Measurements from ENCODE around the gene GAPDHS. TPM values are rescaled to one million over a fixed set of nuclear protein-coding genes. Genes with fewer than 3 reads are reported as not detected.

The GAPDHS gene
- total RNA-seq, 2 donors from 2014 or later, result not detected

DNA sequence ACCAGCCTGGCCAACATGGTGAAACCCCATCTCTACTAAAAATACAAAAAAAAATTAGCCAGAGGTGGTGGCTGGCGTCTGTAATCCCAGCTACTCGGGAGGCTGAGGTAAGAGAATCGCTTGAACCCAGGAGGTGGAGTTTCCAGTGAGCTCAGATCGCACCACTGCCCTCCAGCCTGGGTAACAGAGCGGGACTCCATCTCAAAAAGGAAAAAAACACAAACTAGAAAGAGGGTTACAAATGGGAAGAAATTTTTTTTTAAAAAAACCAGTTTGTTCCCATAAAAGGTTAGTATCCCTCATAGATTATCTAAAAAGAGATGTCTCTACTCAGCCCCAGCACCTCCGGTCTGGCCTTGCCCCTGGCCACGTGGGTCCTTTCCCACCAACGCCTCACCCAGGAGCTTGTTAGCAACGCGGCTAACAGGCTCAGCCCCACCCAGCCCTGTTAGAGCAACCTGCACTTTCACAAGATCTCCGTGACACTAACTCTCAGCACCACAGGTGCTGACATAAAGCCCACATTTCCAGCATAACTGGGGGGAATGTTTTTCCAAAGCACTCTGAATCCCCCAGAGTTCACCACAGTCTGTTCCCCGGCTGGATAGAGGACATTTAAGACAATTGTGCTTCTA lies 24.1 kb upstream of the GAPDHS start:
- Histone ChIP-seq H3K27me3 (no peaks in the 10 kb centered on the region), H3K36me3 (replicated peaks in 1 of 2; ENCODE audit: insufficient read depth in 1 of 2, low read depth in 2 of 2) (peaks cover 0 to 3% of the 10 kb centered on the region in 2 donors), H3K27ac (peak overlapping the region; percentile 74 to 92 (median 90)), H3K9me3 (no peaks in the 10 kb centered on the region), H3K4me3 (peak overlapping the region; percentile 18 to 46), H3K4me1 (peaks cover 19% of the 10 kb centered on the region)
- WGBS, 2 donors, result 13 to 14% methylated on average over 12 of the region's 12 CpGs
- ATAC-seq, result peak; percentile 80
- intact Hi-C loops (cut with DNase I), result no loop called here
- DNase-seq, result peak; percentile 76 to 89 (median 88)
- TF ChIP-seq POLR2A (IDR thresholded peaks at IDR 0.05), result peak; percentile 21 to 76 (median 73)
- TF ChIP-seq, protein P1, sequence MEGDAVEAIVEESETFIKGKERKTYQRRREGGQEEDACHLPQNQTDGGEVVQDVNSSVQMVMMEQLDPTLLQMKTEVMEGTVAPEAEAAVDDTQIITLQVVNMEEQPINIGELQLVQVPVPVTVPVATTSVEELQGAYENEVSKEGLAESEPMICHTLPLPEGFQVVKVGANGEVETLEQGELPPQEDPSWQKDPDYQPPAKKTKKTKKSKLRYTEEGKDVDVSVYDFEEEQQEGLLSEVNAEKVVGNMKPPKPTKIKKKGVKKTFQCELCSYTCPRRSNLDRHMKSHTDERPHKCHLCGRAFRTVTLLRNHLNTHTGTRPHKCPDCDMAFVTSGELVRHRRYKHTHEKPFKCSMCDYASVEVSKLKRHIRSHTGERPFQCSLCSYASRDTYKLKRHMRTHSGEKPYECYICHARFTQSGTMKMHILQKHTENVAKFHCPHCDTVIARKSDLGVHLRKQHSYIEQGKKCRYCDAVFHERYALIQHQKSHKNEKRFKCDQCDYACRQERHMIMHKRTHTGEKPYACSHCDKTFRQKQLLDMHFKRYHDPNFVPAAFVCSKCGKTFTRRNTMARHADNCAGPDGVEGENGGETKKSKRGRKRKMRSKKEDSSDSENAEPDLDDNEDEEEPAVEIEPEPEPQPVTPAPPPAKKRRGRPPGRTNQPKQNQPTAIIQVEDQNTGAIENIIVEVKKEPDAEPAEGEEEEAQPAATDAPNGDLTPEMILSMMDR (IDR thresholded peaks at IDR 0.05), result peak in 1 of 7 experiments; percentile 16

DNA sequence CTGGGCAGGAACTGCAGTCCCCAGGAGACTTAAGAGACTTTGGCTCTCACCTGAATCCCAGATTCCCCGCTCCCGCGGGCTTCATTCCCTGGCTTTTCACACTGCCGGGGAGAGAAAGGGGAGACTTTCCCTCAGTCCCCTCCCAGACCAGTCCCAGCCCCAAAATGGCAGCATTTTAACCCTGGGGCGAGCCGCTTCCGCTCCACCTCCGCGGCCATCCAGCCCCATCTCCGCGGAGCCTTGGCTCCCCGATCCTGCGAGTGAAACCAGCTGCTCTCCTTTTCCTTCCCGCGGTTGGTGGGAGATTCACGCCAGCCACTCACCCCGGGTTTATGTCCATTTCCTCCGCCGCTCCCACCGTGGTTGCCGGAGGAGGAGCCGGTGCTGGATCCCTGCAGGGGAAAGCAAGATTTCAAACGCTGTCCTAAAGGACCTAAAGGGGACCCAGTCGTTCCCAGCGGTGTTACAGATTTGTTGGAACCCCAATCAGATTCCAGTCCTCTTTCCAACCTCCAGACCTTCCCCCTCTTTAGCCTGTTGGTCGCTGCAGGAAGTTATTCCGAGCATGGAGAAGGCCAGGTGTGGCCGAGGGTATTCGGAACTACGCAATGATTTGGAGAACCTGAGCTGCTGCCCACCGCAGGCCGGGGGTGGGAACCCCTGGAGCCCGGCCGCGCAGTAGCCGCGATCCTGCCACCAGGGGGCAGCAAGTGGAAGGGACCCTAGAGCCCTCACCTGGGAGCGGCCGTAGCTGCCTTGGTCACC lies 23.2 kb upstream of the GAPDHS start:
- Histone ChIP-seq H3K9me3 (no peaks in the 10 kb centered on the region), H3K4me1 (peaks cover 19% of the 10 kb centered on the region), H3K27ac (peak overlapping the region; percentile 74 to 92 (median 90)), H3K4me3 (peak overlapping the region; percentile 18 to 46), H3K27me3 (no peaks in the 10 kb centered on the region), H3K36me3 (replicated peaks in 1 of 2; ENCODE audit: insufficient read depth in 1 of 2, low read depth in 2 of 2) (peaks cover 0 to 3% of the 10 kb centered on the region in 2 donors)
- intact Hi-C loops (cut with DNase I), result no loop called here
- peak; percentile 63 to 92 (median 91) for TF ChIP-seq POLR2A (IDR thresholded peaks at IDR 0.05)
- TF ChIP-seq, protein P1 (IDR thresholded peaks at IDR 0.05), result peak; percentile 96 to 98 (median 97)
- ATAC-seq, result peak; percentile 89
- WGBS, 2 donors, result 0% methylated on average over 23 to 39 of the region's 39 CpGs
- DNase-seq, result peak; percentile 90 to 94 (median 92)

DNA sequence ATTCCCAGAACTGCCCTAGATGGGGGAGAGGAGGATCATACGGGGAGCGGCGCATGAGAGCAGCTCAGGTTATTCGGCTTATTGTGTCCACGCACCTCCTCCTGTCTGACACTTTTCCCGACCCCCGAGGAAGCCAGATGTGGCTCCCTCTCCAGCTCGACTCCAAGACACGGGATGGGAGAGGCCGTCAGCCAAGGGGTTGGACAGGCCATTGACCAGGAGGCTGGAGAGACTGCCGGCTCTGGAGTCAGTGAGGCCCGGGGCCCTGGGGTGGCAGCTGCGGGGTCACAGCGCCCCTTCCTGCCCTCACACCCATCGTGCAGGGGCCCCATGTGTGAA lies 22.7 kb upstream of the GAPDHS start:
- H3K27ac ChIP-seq, result peak overlapping the region; percentile 74 to 92 (median 90)
- no peak overlapping the region for H3K4me3 ChIP-seq
- intact Hi-C loops (cut with DNase I), result no loop called here
- no peaks in the 10 kb centered on the region for H3K36me3 ChIP-seq (replicated peaks in 1 of 2; ENCODE audit: insufficient read depth in 1 of 2, low read depth in 2 of 2)
- peak; percentile 7 for ATAC-seq
- H3K27me3 ChIP-seq, result no peaks in the 10 kb centered on the region
- no peak for DNase-seq
- H3K4me1 ChIP-seq, result peaks cover 19% of the 10 kb centered on the region
- WGBS, 2 donors, result 0 to 16% methylated on average over 4 to 14 of the region's 15 CpGs
- H3K9me3 ChIP-seq, result no peaks in the 10 kb centered on the region
- TF ChIP-seq, protein P1 (IDR thresholded peaks at IDR 0.05), result no peak
- no peak for TF ChIP-seq POLR2A (IDR thresholded peaks at IDR 0.05)

DNA sequence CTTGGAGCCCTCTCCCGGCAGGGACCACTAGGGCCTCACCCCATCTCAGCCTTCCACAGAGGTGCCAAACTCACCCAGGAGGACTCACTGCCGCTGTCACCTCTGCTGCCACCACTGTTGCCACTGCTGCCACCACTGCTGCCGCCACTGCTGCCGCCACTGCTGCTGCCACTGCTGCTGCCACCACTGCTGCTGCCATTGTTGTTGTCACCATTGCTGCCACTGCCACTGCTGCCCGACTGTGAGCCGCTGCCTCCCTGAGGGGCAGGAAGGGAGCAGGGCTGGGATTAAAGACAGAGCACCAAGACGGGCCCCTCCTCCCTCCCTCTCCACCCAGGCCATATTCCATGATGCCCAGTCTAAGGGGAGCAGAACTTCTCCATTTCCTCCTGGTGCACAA lies 21.9 kb upstream of the GAPDHS start:
- no peak overlapping the region for H3K27ac ChIP-seq
- no peaks in the 10 kb centered on the region for H3K9me3 ChIP-seq
- TF ChIP-seq, protein P1 (IDR thresholded peaks at IDR 0.05), result no peak
- no peak for TF ChIP-seq POLR2A (IDR thresholded peaks at IDR 0.05)
- no peak for ATAC-seq
- no peak for DNase-seq
- peaks cover 19% of the 10 kb centered on the region for H3K4me1 ChIP-seq
- intact Hi-C loops (cut with DNase I), result no loop called here
- WGBS, 2 donors, result 60 to 78% methylated on average over 4 to 7 of the region's 7 CpGs
- no peak overlapping the region for H3K4me3 ChIP-seq
- H3K27me3 ChIP-seq, result no peaks in the 10 kb centered on the region
- no peaks in the 10 kb centered on the region for H3K36me3 ChIP-seq (replicated peaks in 1 of 2; ENCODE audit: insufficient read depth in 1 of 2, low read depth in 2 of 2)

Data from body of pancreas (tissue), 4 donors.